Fibroblast of lung (primary cell): ENCODE results near the gene FKBP4.

Experiments used
- CTCF ChIP-seq, 2 donors: IDR thresholded peaks in 1 of 2; conservative IDR thresholded peaks in 1 of 2; 1 replicate in 1 of 2; 2 replicates in 1 of 2; pipeline ENCODE4 v1.5.1; 2011 to 2012; ENCODE audit warnings: low read length in 2 of 2, control low read depth in 1 of 2, inconsistent platforms in 1 of 2, low read depth in 1 of 2, mild to moderate bottlenecking in 1 of 2
- EZH2 ChIP-seq: IDR thresholded peaks from 2 replicates; pipeline ENCODE4 v1.5.1; 2012; ENCODE audit warnings: low read length, control low read depth, mild to moderate bottlenecking; ENCODE audit errors: missing control alignments

GRCh38 chr12:2800046-2800570 lies 5.3 kb downstream of the FKBP4 start:
- TF ChIP-seq CTCF (conservative IDR thresholded peaks at IDR 0.05 in 1 of 2, IDR thresholded peaks at IDR 0.05 in 1 of 2; ENCODE audit: low read depth in 1 of 2, low read length in 2 of 2) (no peak), EZH2 (no peak)
